ENCODE measurements around the gene TMEM259.

TMEM259 gene

GRCh38 chr19:982567-983170, 38.3 kb downstream of the TMEM259 start:
- peak; percentile 77 for DNase-seq

- no peak for DNase-seq
Observed at GRCh38 chr19:980133-980998, 40.6 kb downstream of the TMEM259 start.

- DNase-seq, result no peak
Observed at GRCh38 chr19:979318-979741, 41.6 kb downstream of the TMEM259 start.

DNA sequence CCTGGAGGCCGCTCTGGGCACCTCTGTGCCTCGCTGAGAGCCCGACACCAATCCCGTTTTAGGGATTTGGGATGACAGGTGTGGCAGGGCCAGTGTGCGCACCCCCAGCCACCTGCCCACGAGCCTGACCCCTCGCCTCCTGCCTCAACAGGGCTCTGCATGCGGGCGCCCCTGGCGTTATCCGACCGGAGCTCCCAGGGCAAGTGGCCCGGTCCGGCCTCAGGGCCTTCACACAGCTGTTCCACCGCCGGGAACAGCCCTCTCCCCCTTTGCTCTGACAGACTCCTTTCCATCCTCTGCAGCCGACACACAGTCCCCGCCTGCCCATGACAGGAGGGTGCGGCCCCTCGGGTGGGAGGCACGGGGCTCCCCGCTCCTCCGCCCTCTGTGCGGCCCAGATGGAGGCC, 43.9 kb downstream of the TMEM259 start:
- DNase-seq, result no peak

- DNase-seq, result no peak
Observed at GRCh38 chr19:976476-976875, 44.4 kb downstream of the TMEM259 start.

GRCh38 chr19:974564-975257, 46.2 kb downstream of the TMEM259 start:
- DNase-seq, result no peak

GRCh38 chr19:973726-974563, 47.0 kb downstream of the TMEM259 start:
- DNase-seq, result no peak

DNA sequence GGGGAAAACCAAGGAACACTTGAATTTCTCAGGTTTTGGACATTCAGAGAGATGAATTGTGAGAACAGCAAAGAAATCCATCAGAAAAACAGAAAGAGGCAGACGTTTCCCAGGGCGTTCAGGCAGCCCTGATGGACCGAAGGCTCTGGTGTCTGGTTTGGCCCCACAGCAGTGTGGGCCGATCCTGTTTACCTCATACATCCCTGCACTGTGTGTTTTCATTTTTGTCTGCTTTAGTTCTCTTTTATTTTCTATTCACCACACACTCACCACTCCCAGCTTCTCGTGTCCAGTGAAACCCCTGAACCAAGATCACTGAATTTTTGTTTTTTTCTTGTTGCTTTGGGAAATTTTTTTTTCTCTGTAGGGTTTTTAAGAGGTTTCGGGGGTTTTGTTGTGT, 48.6 kb downstream of the TMEM259 start:
- DNase-seq, result no peak

GRCh38 chr19:971795-972194, 49.1 kb downstream of the TMEM259 start:
- no peak for DNase-seq

- no peak for DNase-seq
Observed at GRCh38 chr19:970695-971094, 50.2 kb downstream of the TMEM259 start.

DNA sequence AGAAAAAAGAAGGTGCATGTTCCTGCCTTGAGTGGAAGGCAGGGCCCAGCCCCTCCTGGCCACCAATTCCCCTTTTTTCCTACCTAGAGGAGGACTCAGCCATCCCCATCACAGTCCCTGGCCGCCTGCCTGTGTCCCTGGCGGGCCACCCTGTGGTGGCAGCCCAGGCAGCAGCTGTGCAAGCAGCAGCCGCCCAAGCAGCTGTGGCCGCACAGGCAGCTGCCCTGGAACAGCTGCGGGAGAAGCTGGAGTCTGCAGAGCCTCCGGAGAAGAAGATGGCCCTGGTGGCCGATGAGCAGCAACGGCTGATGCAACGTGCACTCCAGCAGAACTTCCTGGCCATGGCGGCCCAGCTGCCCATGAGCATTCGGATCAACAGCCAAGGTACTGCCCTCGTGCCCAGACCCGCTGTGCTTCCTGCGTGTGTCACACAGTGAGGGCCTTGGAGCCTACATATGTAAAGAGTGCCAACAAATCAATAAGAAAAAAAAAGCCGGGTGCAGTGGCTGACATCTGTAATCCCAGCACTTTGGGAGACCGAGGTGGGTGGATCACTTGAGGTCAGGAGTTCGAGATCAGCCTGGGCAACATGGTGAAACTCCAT, 54.3 kb downstream of the TMEM259 start:
- DNase-seq, result no peak

GRCh38 chr19:964761-965694, 55.9 kb downstream of the TMEM259 start:
- DNase-seq, result no peak

DNA sequence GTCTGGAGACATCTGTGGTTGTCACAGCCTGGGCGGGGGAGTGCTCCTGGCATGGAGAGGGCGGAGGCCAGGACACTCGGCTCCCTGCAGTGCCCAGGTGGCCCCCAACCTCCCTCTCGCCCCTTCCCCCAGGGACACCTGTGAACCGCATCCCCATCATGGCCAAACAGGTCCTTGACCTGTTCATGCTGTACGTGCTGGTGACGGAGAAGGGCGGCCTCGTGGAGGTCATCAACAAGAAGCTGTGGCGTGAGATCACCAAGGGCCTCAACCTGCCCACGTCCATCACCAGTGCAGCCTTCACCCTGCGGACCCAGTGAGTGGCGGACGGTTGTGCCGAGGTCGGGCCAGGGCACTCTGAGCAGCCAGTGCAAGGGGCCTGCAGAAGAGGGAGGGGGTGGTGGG, 56.8 kb downstream of the TMEM259 start:
- no peak for DNase-seq

GRCh38 chr19:963486-963951, 57.4 kb downstream of the TMEM259 start:
- DNase-seq, result no peak

DNA sequence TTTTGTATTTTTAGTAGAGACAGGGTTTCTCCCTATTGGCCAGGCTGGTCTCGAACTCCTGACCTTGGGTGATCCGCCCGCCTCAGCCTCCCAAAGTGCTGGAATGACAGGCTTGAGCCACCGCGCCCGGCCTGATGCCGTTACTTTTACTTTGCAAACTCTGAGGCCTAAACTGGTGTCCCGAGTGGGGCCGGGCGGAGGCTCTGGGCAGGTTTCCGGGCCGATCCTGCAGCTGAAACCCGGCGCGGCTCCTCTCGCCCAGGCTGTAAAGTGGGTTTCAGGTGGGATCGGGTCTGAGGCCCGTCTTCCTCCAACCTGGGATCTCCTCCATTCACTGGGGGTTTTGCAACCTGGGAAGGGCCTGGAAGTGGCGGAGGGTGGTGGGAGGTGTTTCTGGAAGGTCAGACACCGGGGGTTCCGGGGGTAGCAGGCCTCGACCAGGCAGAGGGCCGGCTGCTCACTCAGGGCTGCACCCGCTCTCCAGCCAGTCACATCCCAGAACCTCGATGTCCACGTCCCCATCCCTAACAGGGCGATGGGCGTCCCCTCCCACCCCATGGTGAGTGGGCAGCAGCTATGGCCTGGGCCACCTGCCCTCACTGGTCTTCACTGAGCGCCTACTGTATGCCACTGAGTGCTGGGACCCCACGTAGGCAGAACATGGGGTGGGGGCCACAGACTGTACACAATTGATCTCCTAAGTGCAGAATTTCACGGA, 58.1 kb downstream of the TMEM259 start:
- DNase-seq, result no peak

DNA sequence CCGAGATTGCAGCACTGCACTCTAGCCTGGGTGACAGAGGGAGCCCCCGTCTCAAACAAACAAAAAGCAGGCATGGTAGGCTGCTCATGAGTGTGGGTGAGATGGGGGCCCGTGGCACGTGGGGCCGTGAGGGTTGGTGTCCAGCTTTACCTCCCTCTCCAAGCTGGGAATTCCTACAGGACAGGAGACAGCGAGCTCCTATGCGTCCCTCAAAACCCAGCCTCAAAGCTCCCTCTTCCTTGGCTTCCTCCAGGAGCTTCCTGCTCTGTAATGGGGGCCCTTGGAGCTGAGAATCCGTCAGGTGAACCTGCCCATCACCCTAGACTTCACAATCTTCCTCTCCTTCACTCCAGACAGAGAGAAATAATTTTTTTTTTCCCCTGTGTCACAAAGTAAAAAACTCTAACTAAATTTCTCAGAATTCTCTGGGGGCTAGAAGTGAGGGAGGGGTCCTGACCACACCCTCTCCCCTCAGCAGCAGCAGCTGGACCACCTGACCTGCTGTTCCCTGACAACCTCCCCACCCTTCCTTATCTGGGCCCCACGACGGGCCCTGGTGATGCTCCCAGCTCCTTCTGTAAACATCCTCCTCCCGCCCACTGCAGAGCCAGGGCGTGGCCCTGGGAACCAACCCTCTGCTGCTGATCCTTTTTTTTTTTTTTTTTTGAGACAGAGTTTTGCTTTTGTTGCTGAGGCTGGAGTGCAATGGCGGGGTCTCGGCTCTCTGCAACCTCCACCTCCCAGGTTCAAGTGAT, 58.9 kb downstream of the TMEM259 start:
- no peak for DNase-seq

DNA sequence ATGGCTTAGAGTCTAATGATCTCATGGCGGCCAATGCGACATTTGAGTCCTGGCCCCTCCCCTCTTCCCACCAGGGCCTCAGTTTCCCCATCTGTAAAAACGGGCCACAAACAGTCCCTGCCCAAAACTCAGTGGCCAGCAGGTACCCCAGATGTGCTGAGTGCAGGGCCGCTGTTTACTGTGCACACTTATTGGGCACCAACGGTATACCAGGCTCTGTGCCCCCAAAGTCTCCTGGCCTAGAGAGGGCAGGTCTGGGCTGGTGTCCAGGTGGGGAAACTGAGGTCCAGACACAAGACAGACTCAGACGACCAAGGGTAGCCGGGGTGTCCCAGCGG, 60.4 kb downstream of the TMEM259 start:
- no peak for DNase-seq

GRCh38 chr19:960020-960419, 60.9 kb downstream of the TMEM259 start:
- no peak for DNase-seq
